HepG2 (cell line): ENCODE results near the gene KIRREL3. TPM values are rescaled to one million over a fixed set of nuclear protein-coding genes. Genes with fewer than 3 reads are reported as not detected.

Experiments used
- DRAP1 ChIP-seq: IDR thresholded peaks from 2 replicates; pipeline ENCODE4 v1.6.1; 2016; ENCODE audit warnings: missing genetic modification reagents, missing compliant biosample characterization
- HMG20B ChIP-seq: conservative IDR thresholded peaks from 2 replicates; pipeline ENCODE4 v1.6.1; 2016; ENCODE audit warnings: missing genetic modification reagents, missing compliant biosample characterization
- JUNB ChIP-seq: sonication (generic); formaldehyde crosslinking; IDR thresholded peaks from 2 replicates; pipeline ENCODE4 v1.8.0; 2022; ENCODE audit warnings: missing genetic modification reagents, mild to moderate bottlenecking, borderline replicate concordance
- MIXL1 ChIP-seq: IDR thresholded peaks from 2 replicates; pipeline ENCODE4 v1.6.1; 2016
- NKX3-1 ChIP-seq: sonication (generic); formaldehyde crosslinking; IDR thresholded peaks from 2 replicates; pipeline ENCODE4 v1.5.0; 2020; ENCODE audit warnings: missing genetic modification reagents
- PREB ChIP-seq: sonication (generic); formaldehyde crosslinking; IDR thresholded peaks from 2 replicates; pipeline ENCODE4 v1.4.0; 2020; ENCODE audit warnings: missing genetic modification reagents
- RFX3 ChIP-seq: IDR thresholded peaks from 2 replicates; pipeline ENCODE4 v1.6.1; 2016; ENCODE audit warnings: missing biosample characterization, missing genetic modification reagents
- RFXAP ChIP-seq: sonication (generic); formaldehyde crosslinking; IDR thresholded peaks from 2 replicates; pipeline ENCODE4 v1.4.0; 2020; ENCODE audit warnings: missing genetic modification reagents, borderline replicate concordance
- SALL1 ChIP-seq: sonication (generic); formaldehyde crosslinking; IDR thresholded peaks from 2 replicates; pipeline ENCODE4 v1.8.0; 2022; ENCODE audit warnings: mild to moderate bottlenecking, missing genetic modification reagents
- SIX4 ChIP-seq: sonication (generic); formaldehyde crosslinking; IDR thresholded peaks from 2 replicates; pipeline ENCODE4 v1.4.0; 2020; ENCODE audit warnings: missing genetic modification reagents
- SMAD3 ChIP-seq: sonication (generic); formaldehyde crosslinking; IDR thresholded peaks from 2 replicates; pipeline ENCODE4 v1.4.0; 2020; ENCODE audit warnings: missing genetic modification reagents
- ZBTB44 ChIP-seq: sonication (generic); formaldehyde crosslinking; IDR thresholded peaks from 2 replicates; pipeline ENCODE4 v1.4.0; 2020; ENCODE audit warnings: missing genetic modification reagents
- ZBTB49 ChIP-seq: sonication (generic); formaldehyde crosslinking; IDR thresholded peaks from 2 replicates; pipeline ENCODE4 v1.4.0; 2020; ENCODE audit warnings: missing genetic modification reagents, borderline replicate concordance
- ZNF232 ChIP-seq: sonication (generic); formaldehyde crosslinking; IDR thresholded peaks from 2 replicates; pipeline ENCODE4 v1.4.0; 2020; ENCODE audit warnings: missing genetic modification reagents, borderline replicate concordance
- ZNF281 ChIP-seq: sonication (generic); formaldehyde crosslinking; IDR thresholded peaks from 2 replicates; pipeline ENCODE4 v1.4.0; 2020; ENCODE audit warnings: missing genetic modification reagents, borderline replicate concordance
- ZNF292 ChIP-seq: sonication (generic); formaldehyde crosslinking; IDR thresholded peaks from 2 replicates; pipeline ENCODE4 v1.8.1; 2022; ENCODE audit warnings: mild to moderate bottlenecking, low read depth, missing genetic modification reagents, borderline replicate concordance
- ZNF317 ChIP-seq: sonication (generic); formaldehyde crosslinking; IDR thresholded peaks from 2 replicates; pipeline ENCODE4 v1.5.0; 2020; ENCODE audit warnings: mild to moderate bottlenecking, missing genetic modification reagents
- ZNF331 ChIP-seq: sonication (generic); formaldehyde crosslinking; IDR thresholded peaks from 2 replicates; pipeline ENCODE4 v1.4.0; 2020; ENCODE audit warnings: missing genetic modification reagents
- ZNF337 ChIP-seq: sonication (generic); formaldehyde crosslinking; IDR thresholded peaks from 2 replicates; pipeline ENCODE4 v1.5.1; 2020; ENCODE audit warnings: missing genetic modification reagents, low read depth, mild to moderate bottlenecking, borderline replicate concordance
- ZNF414 ChIP-seq: sonication (generic); formaldehyde crosslinking; IDR thresholded peaks from 2 replicates; pipeline ENCODE4 v1.5.0; 2020; ENCODE audit warnings: missing genetic modification reagents
- ZNF605 ChIP-seq: sonication (generic); formaldehyde crosslinking; IDR thresholded peaks from 2 replicates; pipeline ENCODE4 v1.8.0; 2022; ENCODE audit warnings: mild to moderate bottlenecking, missing genetic modification reagents
- polyA plus RNA-seq, 8 experiments: library from polyadenylated mRNA; depleted of rRNA in 3 of 8; stranded (reverse) in 7 of 8; unstranded in 1 of 8; fragments of >200 nt; fragmentation: Illumina TruSeq in 4 of 8; extraction: Trizol in 4 of 8; gene quantifications; 2 replicates each; pipeline versions ENCODE4 v1.2.1 to v1.2.3, GENCODE V29; 2011 to 2016; ENCODE audit warnings: low read depth in 4 of 8, missing spikeins in 1 of 8, mixed read lengths in 1 of 8; ENCODE audit not compliant: insufficient read depth in 1 of 8
- total RNA-seq, 5 experiments: library from RNA; depleted of rRNA; stranded (reverse); fragments of >200 nt; fragmentation: Illumina TruSeq; extraction: Trizol; gene quantifications; 2 replicates each; pipeline ENCODE4 v1.2.3, GENCODE V29; 2016; ENCODE audit warnings: low read depth in 1 of 5

The KIRREL3 gene
- total and polyA plus RNA-seq, 2 of the 13 experiments (the other 11 are each of a cell fraction or from before 2014, with no cell fraction given): not detected

GRCh38 chr11:126561327-126561893, 439.2 kb downstream of the KIRREL3 start (continued):
- TF ChIP-seq ZBTB44 (peak; percentile 72), RFXAP (CRISPR knock-in tag) (no peak), ZNF232 (CRISPR knock-in tag) (peak; percentile 49; the same call in 1 of the 2 replicates), ZNF281 (CRISPR knock-in tag) (0 out of 2 replicates have a peak, but pooled peaks have one; percentile 14), ZNF292 (CRISPR knock-in tag) (no peak), ZNF331 (CRISPR knock-in tag) (peak; percentile 61; the same call in 1 of the 2 replicates), ZBTB49 (CRISPR knock-in tag) (0 out of 2 replicates have a peak, but pooled peaks have one; percentile 39), ZNF337 (CRISPR knock-in tag) (no peak), SMAD3 (CRISPR knock-in tag) (peak; percentile 52; the same call in 1 of the 2 replicates), JUNB (CRISPR knock-in tag) (0 out of 2 replicates have a peak, but pooled peaks have one; percentile 54), SIX4 (CRISPR knock-in tag) (peak; percentile 49; the same call in 1 of the 2 replicates), ZNF605 (no peak), ZNF414 (no peak), SALL1 (CRISPR knock-in tag) (0 out of 2 replicates have a peak, but pooled peaks have one; percentile 16), NKX3-1 (peak; percentile 50; the same call in 1 of the 2 replicates), ZNF317 (no peak), MIXL1 (CRISPR knock-in tag) (peak; percentile 67; the same call in 1 of the 2 replicates), PREB (no peak), DRAP1 (peak; percentile 20; the same call in 1 of the 2 replicates), HMG20B (CRISPR knock-in tag) (0 out of 2 replicates have a peak, but pooled peaks have one; percentile 52), RFX3 (CRISPR knock-in tag) (no peak)
